Activated naive CD8-positive, alpha-beta T cell treated with anti-CD3 and anti-CD28 coated beads, Interleukin-2, amount 50 U/mL, for 16 hours (primary cell): Measurements from ENCODE around the gene RASSF3.
"Not testable (repeated sequence)": the region's sequence is repeated elsewhere in the genome, so short reads cannot be mapped to it uniquely, and the experiment has no call there.

ENCODE experiments used
- DNase-seq: peaks from one replicate; pipeline ENCODE4 v3.0.0-alpha.2; 2020; ENCODE audit warnings: low read depth, low spot score

The RASSF3 gene

GRCh38 chr12:64690236-64690635 is 79.9 kb downstream of the RASSF3 start:
- DNase-seq: not testable (repeated sequence)

GRCh38 chr12:64691227-64691794 is 81.0 kb downstream of the RASSF3 start:
- DNase-seq: no peak

- DNase-seq: no peak
Observed at GRCh38 chr12:64691795-64692583, 81.7 kb downstream of the RASSF3 start.

GRCh38 chr12:64694130-64695040 is 84.1 kb downstream of the RASSF3 start:
- DNase-seq: no peak

- no peak for DNase-seq
Observed at GRCh38 chr12:64695550-64695949, 85.3 kb downstream of the RASSF3 start.

GRCh38 chr12:64696080-64696741 is 85.9 kb downstream of the RASSF3 start:
- no peak for DNase-seq

- DNase-seq: no peak
Observed at GRCh38 chr12:64699504-64700115, 89.3 kb downstream of the RASSF3 start.

GRCh38 chr12:64700532-64700931 is 90.2 kb downstream of the RASSF3 start:
- DNase-seq: no peak

- no peak for DNase-seq
Observed at GRCh38 chr12:64701283-64701682, 91.0 kb downstream of the RASSF3 start.

- DNase-seq: no peak
Observed at GRCh38 chr12:64706306-64706705, 96.0 kb downstream of the RASSF3 start.

GRCh38 chr12:64706857-64707256 is 96.6 kb downstream of the RASSF3 start:
- DNase-seq: no peak

- DNase-seq: no peak
Observed at GRCh38 chr12:64707362-64707761, 97.1 kb downstream of the RASSF3 start.

- no peak for DNase-seq
Observed at GRCh38 chr12:64707926-64708325, 97.6 kb downstream of the RASSF3 start.

GRCh38 chr12:64709429-64709828 is 99.1 kb downstream of the RASSF3 start:
- no peak for DNase-seq

GRCh38 chr12:64713376-64713775 is 103.1 kb downstream of the RASSF3 start:
- no peak for DNase-seq

GRCh38 chr12:64714551-64714968 is 104.3 kb downstream of the RASSF3 start:
- DNase-seq: no peak

GRCh38 chr12:64716371-64716770 is 106.1 kb downstream of the RASSF3 start:
- DNase-seq: no peak

GRCh38 chr12:64716839-64717455 is 106.7 kb downstream of the RASSF3 start:
- no peak for DNase-seq

GRCh38 chr12:64718649-64719048 is 108.4 kb downstream of the RASSF3 start:
- DNase-seq: no peak

GRCh38 chr12:64720884-64721283 is 110.6 kb downstream of the RASSF3 start:
- no peak for DNase-seq

GRCh38 chr12:64722835-64723234 is 112.5 kb downstream of the RASSF3 start:
- DNase-seq: no peak
